A673 (cell line): ENCODE results near the gene MYO5A. TPM values are rescaled to one million over a fixed set of nuclear protein-coding genes. Genes with fewer than 3 reads are reported as not detected.
"Not testable (repeated sequence)": the region's sequence is repeated elsewhere in the genome, so short reads cannot be mapped to it uniquely, and the experiment has no call there.

Experiments used
- BruUV-seq: library from RNA; stranded (reverse); fragments of 400-500 nt; replicated peaks from 2 replicates; lab custom pipeline; 2021; lab: Mats Ljungman, UMichigan
- CTCF ChIA-PET: fragments of 300-600 bp; sonication (Branson Sonifier 250); formaldehyde crosslinking; loops from one replicate; lab custom pipeline; 2022; ENCODE audit warnings: antibody characterized with exemption; lab: Charles Lee
- POLR2A ChIA-PET: fragments of 300-600 bp; sonication (Branson Sonifier 250); formaldehyde crosslinking; loops from one replicate; lab custom pipeline; 2022; ENCODE audit warnings: antibody characterized with exemption; ENCODE audit not compliant: low non-redundant PET; lab: Charles Lee
- DNase-seq: peaks from one replicate; pipeline ENCODE4 v3.0.0-alpha.2; 2015; ENCODE audit warnings: low spot score
- H3K27ac ChIP-seq: fragments of 200-600 bp; sonication (generic); 2 replicates; pipeline ENCODE4 v1.5.1; 2016; ENCODE audit warnings: mixed run types, low read depth, mild to moderate bottlenecking, mixed read lengths, antibody characterized with exemption, low read length; ENCODE audit not compliant: poor library complexity, severe bottlenecking
- H3K27me3 ChIP-seq: fragments of 200-600 bp; sonication (generic); replicated peaks from 2 replicates; pipeline ENCODE4 v1.6.1; 2017; ENCODE audit warnings: mixed run types, low read depth, mild to moderate bottlenecking, mixed read lengths, antibody characterized with exemption, low read length; ENCODE audit not compliant: insufficient read depth, poor library complexity
- H3K36me3 ChIP-seq: fragments of 200-600 bp; sonication (generic); 2 replicates; pipeline ENCODE4 v1.6.1; 2016; ENCODE audit warnings: mixed run types, mild to moderate bottlenecking, mixed read lengths, antibody characterized with exemption, low read length; ENCODE audit not compliant: insufficient read depth, poor library complexity, severe bottlenecking
- H3K4me1 ChIP-seq: fragments of 200-600 bp; sonication (generic); 2 replicates; pipeline ENCODE4 v1.6.1; 2017; ENCODE audit warnings: mixed run types, mild to moderate bottlenecking, mixed read lengths, antibody characterized with exemption, low read length; ENCODE audit not compliant: insufficient read depth, poor library complexity, severe bottlenecking
- H3K4me3 ChIP-seq: fragments of 200-600 bp; sonication (generic); 2 replicates; pipeline ENCODE4 v1.5.1; 2016; ENCODE audit warnings: low read depth, mixed run types, mild to moderate bottlenecking, mixed read lengths, low read length; ENCODE audit not compliant: poor library complexity, severe bottlenecking
- H3K9me3 ChIP-seq: fragments of 200-600 bp; sonication (generic); 2 replicates; pipeline ENCODE4 v1.6.1; 2016; ENCODE audit warnings: mixed run types, low read depth, mild to moderate bottlenecking, mixed read lengths, antibody characterized with exemption, low read length; ENCODE audit not compliant: poor library complexity, severe bottlenecking
- CTCF ChIP-seq: fragments of 300-800, 200-600 bp; sonication (generic); conservative IDR thresholded peaks from 2 replicates; pipeline ENCODE4 v1.5.1; 2017; ENCODE audit warnings: low read depth, mild to moderate bottlenecking, antibody characterized with exemption, low read length, moderate library complexity, mixed read lengths
- EZH2 ChIP-seq: fragments of 200-600 bp; sonication (generic); IDR thresholded peaks from 2 replicates; pipeline ENCODE4 v1.6.1; 2017; ENCODE audit warnings: borderline replicate concordance, low read depth, mild to moderate bottlenecking, mixed read lengths, antibody characterized with exemption, low read length; ENCODE audit not compliant: poor library complexity, severe bottlenecking
- intact Hi-C: fragments of 100-400 bp; cut with micrococcal nuclease; formaldehyde crosslinking; loops from one replicate; pipeline ENCODE4 v1.10.0; 2022; ENCODE audit not compliant: unreplicated experiment
- total RNA-seq: library from RNA; stranded (reverse); gene quantifications from 2 replicates; pipeline ENCODE4 v1.2.3, GENCODE V29; 2021

Gene MYO5A
- total RNA-seq, 1 experiment from 2014 or later = 16.8 TPM

GRCh38 chr15:52287114-52287513, 241.6 kb downstream of the MYO5A start:
- Histone ChIP-seq H3K27me3 (no peaks in the 10 kb centered on the region), H3K27ac (no peak overlapping the region), H3K9me3 (no peaks in the 10 kb centered on the region), H3K4me1 (no peaks in the 10 kb centered on the region), H3K4me3 (no peak overlapping the region), H3K36me3 (no peaks in the 10 kb centered on the region)
- no TSS peak for BruUV-seq
- intact Hi-C loops = no loop called here
- TF ChIP-seq CTCF (no peak), EZH2 (no peak)
- POLR2A ChIA-PET = no interaction called here
- CTCF ChIA-PET = no interaction called here
- DNase-seq = no peak

GRCh38 chr15:52285941-52286340, 242.7 kb downstream of the MYO5A start:
- POLR2A ChIA-PET, H3K27me3 ChIP-seq, BruUV-seq, H3K9me3 ChIP-seq, H3K36me3 ChIP-seq, intact Hi-C loops, DNase-seq, CTCF ChIA-PET, H3K4me3 ChIP-seq, H3K4me1 ChIP-seq, H3K27ac ChIP-seq: not testable (repeated sequence)

GRCh38 chr15:52284164-52284563, 244.5 kb downstream of the MYO5A start:
- ChIA-PET CTCF (interaction anchor here (0.6 kb wide), 1 partner anchor 57 kb away, joined by 8 read pairs; no protein-coding TSS in a partner anchor), POLR2A (no interaction called here)
- intact Hi-C loops = no loop called here

More at GRCh38 chr15:52284164-52284563, 244.5 kb downstream of the MYO5A start:
- H3K9me3 ChIP-seq = no peaks in the 10 kb centered on the region
- H3K36me3 ChIP-seq = no peaks in the 10 kb centered on the region
- no peaks in the 10 kb centered on the region for H3K27me3 ChIP-seq
- TF ChIP-seq CTCF = no peak
- TF ChIP-seq EZH2 = no peak
- H3K27ac ChIP-seq = no peak overlapping the region
- no TSS peak for BruUV-seq
- no peaks in the 10 kb centered on the region for H3K4me1 ChIP-seq
- DNase-seq = peak; percentile 61
- H3K4me3 ChIP-seq = no peak overlapping the region
